NCI-H187 (cell line): ENCODE measurements around the gene RAB3IL1.
"Not testable (repeated sequence)": the region's sequence is repeated elsewhere in the genome, so short reads cannot be mapped to it uniquely, and the experiment has no call there.

Experiments used
- DNase-seq, 2 experiments: peaks; one replicate each; lab custom pipeline; 2025; lab: John Stamatoyannopoulos, UW

RAB3IL1 gene

DNA sequence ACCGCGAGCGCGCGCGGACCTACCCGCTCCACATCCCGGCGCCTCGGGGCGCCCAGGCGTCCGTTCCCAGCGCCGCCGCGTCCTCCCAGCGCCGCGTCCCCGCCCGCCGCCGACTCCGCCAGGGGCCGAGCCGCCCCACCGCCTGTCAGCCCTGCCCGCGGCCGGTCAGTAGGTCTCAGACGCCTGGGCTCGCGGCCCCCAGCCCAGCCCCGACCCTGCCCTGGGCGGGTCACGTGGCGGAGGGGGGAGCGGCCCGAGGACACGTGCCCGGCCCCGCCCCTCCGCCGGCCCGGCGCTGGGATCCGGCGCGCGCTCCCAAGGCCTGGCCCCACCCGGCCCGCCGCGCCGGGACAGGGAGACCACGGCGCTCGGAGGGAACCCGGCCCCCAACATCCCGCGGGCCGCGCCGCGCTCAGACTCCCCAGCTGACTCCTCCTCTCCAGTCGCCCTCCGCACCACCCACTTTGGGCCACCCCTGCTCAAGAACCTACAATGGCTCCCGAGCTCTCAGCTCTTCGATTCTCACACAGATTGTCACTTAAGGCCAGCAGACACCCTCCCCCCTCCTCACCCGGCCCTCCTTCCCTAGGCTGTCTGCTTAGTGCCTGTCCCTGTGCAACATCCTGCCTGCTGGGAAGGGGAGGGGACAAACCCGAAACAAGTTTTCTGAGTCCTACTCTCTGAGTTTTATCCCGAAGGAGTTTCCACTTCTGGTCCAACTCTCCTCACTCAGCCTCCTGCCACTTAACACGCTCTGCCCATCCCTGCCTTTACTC is at the start of gene RAB3IL1:
Gene RAB3IL1 (minus strand): TSS at position 233 of the 776 bp plus-strand sequence. CDS start 199 bp downstream, at position 34.
- DNase-seq = no peak

- no peak for DNase-seq
These were observed 49.4 kb upstream of the RAB3IL1 start for GRCh38 chr11:61966734-61967115.

DNA sequence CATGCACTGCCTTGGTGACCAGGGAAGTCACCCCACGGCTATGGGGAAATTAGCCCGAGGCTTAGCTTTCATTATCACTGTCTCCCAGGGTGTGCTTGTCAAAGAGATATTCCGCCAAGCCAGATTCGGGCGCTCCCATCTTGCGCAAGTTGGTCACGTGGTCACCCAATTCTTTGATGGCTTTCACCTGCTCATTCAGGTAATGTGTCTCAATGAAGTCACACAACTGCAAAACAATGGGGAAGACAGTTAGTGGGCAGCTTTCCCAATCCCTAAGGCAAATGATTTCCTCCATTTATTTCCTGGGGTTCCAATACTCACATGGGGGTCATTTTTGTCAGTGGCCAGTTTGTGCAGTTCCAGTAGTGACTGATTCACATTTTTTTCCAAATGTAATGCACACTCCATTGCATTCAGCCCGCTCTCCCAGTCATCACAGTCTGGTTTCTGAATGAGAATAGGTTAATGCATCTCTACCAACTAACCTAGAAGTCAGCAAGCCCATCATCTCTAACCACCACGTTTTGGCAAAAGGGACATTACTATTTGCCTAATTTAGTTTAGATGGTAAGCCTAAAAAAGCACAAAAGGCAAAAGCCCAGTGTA is 47.4 kb upstream of the RAB3IL1 start:
- not testable (repeated sequence) for DNase-seq

DNA sequence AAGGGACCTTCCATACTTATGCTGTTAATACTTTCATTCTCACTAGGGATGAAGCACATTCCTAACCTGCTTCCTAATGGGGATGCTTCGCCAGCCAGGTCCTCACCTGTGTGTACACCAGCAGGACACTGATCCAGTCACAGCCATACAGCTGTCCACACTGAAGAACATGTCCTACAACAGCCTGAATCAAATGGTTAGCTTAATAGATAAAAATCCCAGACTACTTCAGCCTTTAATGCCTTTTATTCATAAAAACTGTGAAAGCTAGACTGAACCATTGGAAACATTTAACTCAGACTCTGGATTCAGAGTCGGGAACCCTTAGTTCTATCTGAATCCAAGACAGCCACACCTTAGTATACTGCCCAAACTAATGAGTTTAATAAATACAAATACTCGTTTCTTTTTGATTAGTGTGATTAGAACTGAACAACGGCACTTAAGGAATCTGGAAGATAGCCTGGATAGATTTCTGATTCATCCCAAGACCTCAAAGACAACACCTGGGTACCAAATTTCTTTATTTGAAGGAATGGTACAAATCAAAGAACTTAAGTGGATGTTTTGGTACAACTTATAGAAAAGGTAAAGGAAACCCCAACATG is 46.8 kb upstream of the RAB3IL1 start:
- DNase-seq = no peak

DNA sequence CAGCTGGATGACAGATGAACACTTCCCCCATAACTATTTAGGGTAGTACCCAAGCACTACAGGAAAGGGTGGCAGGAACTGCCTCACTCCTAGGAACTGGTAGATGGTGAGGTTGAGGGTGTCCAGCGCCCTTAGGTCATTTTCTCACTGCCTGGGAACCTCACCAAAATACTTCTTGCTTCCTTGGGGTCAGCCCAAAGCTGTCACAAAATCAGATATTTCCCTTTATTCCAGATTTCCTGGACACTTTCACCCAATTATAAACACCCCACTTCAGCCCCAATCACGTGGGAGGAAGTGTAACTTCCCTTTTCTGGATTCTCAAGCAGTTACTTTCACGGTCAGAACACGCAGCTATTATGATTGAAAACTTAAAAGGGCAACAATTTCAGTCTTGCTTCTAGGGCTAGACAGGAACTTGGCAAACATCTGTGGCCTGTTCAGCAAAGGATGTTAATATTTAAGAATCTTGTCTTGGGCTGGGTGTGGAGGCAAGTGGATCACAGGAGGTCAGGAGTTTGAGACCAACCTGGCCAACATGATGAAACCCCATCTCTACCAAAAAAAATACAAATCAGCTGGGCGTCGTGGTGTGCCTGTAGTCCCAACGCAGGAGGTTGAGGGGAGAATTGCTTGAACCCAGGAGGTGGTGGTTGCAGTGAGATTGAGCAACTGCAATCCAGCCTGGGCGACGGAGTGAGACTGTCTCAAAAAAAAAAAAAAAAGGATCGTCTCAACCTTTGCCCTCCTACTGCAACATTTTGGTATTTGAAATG is 46.1 kb upstream of the RAB3IL1 start:
- DNase-seq = no peak

- no peak for DNase-seq
These were observed 45.6 kb upstream of the RAB3IL1 start for GRCh38 chr11:61963016-61963281.

DNA sequence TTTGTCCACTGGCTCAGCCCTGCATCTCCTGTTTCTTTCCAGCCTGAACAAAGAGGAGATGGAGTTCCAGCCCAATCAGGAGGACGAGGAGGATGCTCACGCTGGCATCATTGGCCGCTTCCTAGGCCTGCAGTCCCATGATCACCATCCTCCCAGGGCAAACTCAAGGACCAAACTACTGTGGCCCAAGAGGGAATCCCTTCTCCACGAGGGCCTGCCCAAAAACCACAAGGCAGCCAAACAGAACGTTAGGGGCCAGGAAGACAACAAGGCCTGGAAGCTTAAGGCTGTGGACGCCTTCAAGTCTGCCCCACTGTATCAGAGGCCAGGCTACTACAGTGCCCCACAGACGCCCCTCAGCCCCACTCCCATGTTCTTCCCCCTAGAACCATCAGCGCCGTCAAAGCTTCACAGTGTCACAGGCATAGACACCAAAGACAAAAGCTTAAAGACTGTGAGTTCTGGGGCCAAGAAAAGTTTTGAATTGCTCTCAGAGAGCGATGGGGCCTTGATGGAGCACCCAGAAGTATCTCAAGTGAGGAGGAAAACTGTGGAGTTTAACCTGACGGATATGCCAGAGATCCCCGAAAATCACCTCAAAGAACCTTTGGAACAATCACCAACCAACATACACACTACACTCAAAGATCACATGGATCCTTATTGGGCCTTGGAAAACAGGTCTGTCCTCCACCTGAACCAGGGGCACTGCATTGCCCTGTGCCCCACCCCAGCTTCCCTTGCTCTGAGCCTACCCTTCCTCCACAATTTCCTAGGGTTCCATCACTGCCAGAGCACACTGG is 45.0 kb upstream of the RAB3IL1 start:
- no peak for DNase-seq

DNA sequence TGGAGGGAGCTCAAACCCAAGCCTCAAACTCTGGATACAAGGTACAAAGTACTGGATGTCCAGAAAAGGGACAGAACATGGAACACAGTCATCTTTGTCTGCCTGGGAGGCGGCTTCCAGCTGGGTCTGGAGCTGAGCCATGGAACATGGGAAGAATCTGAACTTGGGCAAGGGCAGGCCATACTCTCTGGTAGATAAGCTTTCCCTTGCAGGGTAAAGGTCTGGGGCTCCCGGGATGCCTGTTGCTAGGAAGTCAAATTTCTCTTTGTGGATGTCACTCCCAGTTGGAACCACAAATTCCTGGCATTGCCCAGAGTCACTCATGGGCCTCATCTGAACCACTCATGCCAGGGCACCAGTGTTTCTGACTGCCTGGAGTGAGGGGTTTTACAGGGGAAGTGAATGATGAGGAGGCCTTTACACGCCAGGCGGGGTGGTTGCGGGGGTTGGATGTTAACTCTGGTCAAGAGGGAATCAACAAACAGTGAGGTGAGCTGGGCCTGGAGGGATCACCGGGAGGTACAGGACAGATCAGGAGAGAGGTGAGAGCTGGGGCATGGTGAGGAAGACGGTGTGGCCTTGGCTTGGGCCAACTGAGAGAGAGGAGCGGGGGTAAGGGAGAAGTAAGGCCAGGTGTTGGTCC is 44.3 kb upstream of the RAB3IL1 start:
- no peak for DNase-seq

DNA sequence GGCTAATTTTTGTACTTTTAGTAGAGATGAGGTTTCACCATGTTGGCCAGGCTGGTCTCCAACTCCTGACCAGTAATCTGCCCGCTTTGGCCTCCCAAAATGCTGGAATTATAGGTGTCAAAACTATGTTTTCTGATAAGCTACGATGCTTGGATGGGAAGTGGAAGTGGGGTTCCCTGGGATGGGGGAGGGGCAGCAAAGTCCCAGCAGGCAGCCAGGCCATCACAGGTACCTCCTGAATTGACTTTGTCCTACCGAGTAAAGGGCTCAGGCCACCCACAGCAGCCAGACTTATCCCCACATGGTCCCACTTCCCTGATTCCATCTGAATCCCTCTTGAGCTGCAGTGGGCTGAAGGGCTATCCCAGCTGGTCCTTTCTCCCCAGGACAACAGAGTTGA is 43.2 kb upstream of the RAB3IL1 start:
- DNase-seq = no peak

GRCh38 chr11:61959678-61960077 is 42.3 kb upstream of the RAB3IL1 start:
- no peak for DNase-seq

DNA sequence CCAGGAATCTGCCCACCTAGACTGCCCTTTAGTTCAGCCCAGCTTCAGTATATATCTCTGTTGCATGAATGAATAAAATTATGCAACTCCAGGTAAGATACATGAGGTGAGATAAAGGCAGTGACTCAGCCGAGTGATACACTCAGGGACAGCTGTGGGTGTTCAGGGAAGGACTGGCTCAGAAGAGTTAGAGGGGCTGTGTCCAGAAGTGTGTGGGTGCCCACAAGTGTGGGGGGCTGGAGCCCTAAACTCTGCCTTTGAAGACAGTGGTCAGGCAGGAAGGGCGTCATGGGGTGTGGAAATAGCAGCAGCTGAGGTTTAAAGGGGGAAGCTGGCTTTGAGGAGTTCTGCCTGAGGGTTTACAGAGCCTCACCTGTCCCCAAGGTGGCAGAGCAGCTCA is 41.7 kb upstream of the RAB3IL1 start:
- no peak for DNase-seq

- no peak for DNase-seq
These were observed 41.2 kb upstream of the RAB3IL1 start for GRCh38 chr11:61958590-61958989.

DNA sequence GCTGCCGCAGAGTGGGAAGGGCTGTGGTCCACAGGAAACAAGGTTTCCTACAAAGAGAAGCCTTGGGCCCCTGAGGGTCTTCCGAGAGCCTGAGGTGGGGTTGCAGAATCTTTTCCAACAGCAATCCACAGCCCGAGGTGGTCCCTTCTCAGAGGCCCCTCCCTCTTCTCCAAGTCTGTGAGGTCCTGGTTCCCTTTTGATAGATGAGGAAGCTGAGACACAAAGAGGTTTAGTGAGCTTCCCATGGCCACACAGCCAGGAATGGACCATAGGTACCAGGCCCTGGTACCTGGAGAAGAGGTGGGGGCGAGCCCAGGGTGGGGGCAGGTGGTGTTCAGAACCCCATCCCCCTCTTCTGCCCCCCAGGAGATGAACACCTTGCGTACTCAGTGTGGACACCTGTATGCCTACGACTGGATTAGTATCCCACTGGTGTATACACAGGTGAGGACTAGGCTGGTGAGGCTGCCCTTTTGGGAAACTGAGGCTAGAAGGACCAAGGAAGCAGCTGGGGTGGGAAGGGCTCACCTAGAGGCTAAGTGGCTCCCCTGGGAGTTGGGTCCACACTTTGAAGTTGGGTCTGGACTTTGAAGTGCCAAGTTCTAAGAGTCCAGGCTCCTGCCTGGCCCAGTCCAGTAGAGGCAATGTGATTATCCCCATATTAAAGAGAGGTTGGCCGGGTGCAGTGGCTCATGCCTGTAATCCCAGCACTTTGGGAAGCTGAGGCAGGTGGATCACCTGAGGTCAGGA is 39.8 kb upstream of the RAB3IL1 start:
- no peak for DNase-seq

GRCh38 chr11:61956191-61957020 is 39.0 kb upstream of the RAB3IL1 start:
- no peak for DNase-seq

GRCh38 chr11:61955422-61956135 is 38.2 kb upstream of the RAB3IL1 start:
- DNase-seq = no peak

GRCh38 chr11:61954851-61955421 is 37.6 kb upstream of the RAB3IL1 start:
- no peak for DNase-seq

GRCh38 chr11:61954106-61954850 is 36.9 kb upstream of the RAB3IL1 start:
- DNase-seq = no peak

- not testable (repeated sequence) for DNase-seq
These were observed 36.3 kb upstream of the RAB3IL1 start for GRCh38 chr11:61953632-61954031.
